HuH-7.5 (cell line): ENCODE measurements around the gene ABCE1.

ENCODE experiments used
- DNase-seq: peaks from one replicate; pipeline ENCODE4 v3.0.0; 2011; ENCODE audit warnings: low spot score

The ABCE1 gene

DNA sequence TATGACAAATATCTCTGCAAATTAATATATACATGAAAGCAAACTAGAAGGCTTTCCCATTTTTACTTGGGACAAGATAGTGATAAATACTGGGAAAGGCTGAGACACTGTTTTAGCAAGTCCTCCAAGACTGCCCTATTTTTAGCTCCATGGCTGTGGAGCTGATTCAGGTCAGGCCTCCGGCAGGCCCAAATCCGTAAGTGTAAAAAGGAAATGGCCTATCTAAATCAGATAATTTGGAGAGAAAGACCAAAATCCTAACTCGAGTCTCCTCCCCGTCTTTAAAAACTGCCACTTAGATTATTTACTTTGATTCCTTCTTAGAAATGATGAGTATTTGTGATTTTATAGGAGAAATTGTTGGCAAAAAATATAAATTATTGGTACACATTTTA lies 79.4 kb downstream of the ABCE1 start:
- no peak for DNase-seq

DNA sequence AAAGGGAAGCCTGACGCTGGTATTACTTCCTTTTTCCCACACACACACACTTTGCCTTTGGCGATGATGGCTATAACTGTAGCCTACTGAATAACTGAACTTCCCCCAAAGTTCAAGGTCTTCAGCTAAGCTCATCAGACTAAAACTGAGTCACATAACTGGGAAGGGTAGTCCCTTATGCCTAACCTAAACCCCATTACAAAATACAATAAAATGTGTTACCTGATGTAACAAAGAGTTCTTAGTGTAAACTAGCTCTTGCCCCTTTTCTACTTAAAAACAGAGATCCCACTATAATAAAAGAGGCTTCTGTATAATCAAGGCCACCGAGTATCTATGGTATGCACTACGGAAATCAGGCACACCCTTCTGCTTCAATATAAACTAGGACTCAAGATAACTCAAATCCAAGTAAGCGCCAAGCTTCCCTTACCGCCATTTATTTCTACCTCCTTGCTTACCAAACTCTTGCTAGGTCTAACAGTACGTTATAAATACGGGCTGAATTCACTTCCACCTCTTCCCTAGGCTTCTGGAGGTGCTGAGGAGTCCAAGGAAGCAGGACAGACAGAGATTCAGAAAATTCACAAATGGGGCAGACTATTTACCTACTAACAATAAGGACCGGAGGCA lies 79.9 kb downstream of the ABCE1 start:
- DNase-seq: no peak

DNA sequence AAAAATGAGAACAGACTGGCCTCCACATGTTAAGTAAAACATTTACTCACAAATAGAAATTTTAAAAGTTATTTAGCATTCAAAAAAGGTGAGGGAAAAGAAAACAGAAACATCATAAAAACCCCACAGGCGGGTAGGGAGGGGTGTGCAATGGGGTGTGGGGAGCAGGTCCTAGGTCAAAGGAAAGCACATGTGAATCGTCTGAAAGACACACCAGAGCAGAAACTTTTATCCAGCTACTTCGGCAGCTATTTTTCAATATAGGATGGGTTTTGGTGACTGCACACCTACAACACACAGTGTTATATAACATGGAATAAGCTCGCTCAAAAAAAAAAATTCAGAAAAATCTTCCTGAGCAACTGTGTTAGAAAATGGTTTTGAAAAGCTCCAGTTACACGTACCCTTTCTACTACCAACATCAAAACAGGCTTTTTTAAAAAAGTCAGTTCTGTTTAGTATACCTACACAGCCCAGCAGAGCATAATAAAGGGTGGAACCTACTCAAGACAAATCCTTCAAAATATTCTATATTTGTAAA lies 80.7 kb downstream of the ABCE1 start:
- DNase-seq: no peak
